ENCODE data around the gene CXCL12. TPM values are rescaled to one million over a fixed set of nuclear protein-coding genes. Genes with fewer than 3 reads are reported as not detected.

CXCL12 gene
- total RNA-seq, 1 donor from 2014 or later, result not detected

DNA sequence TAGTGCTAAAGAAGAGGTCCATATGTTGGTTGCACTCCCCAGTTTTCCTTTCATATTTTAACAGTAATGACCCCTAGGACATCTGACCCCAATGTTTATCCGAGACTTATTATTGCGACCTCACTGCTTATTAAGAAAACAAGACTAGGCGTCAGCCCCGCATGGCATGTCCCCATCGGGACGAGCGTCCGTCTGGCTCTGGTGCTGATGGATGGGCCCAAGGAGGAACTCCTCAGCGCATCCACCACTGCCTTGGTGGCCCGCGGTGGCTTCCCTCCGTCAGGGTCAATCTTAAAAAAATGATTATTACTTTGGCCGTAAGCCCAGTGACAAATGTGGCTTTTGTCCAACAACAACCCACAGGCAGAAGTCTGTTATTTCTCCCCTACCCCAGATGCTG, 40.1 kb upstream of the CXCL12 start:
- no peak for DNase-seq

DNA sequence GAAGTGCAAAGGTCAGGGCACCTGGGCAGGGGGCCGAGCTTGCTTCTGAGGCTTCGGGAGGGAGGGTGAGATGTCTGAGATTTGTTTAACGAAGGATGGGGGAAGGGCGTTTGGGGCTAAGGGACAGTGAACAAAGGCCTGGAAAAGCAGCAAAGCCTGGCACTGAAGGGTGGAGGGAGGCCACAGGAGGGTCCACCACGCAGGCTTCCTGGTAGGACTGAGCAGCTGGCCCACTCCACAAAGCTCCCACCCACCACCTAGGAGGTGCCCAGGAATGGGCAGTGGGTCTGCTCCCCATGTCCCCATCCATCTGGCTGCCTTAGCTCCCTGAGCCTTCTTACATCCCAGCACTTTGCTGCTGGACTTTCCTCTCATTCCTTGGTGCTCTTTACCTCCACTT, 39.4 kb upstream of the CXCL12 start:
- CTCF ChIA-PET, result no interaction called here
- Mint-ChIP-seq H3K4me1 (no peaks in the 10 kb centered on the region), H3K27me3 (no peaks in the 10 kb centered on the region), H3K36me3 (ENCODE audit: low read depth) (no peaks in the 10 kb centered on the region), H3K27ac (no peak overlapping the region), H3K9me3 (peaks cover 10% of the 10 kb centered on the region), H3K4me3 (no peak overlapping the region)
- TF ChIP-seq, protein P1, sequence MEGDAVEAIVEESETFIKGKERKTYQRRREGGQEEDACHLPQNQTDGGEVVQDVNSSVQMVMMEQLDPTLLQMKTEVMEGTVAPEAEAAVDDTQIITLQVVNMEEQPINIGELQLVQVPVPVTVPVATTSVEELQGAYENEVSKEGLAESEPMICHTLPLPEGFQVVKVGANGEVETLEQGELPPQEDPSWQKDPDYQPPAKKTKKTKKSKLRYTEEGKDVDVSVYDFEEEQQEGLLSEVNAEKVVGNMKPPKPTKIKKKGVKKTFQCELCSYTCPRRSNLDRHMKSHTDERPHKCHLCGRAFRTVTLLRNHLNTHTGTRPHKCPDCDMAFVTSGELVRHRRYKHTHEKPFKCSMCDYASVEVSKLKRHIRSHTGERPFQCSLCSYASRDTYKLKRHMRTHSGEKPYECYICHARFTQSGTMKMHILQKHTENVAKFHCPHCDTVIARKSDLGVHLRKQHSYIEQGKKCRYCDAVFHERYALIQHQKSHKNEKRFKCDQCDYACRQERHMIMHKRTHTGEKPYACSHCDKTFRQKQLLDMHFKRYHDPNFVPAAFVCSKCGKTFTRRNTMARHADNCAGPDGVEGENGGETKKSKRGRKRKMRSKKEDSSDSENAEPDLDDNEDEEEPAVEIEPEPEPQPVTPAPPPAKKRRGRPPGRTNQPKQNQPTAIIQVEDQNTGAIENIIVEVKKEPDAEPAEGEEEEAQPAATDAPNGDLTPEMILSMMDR (IDR thresholded peaks at IDR 0.05), result no peak
- DNase-seq (no peak), ATAC-seq (ENCODE audit: low read depth) (no peak)
- intact Hi-C loops (cut with micrococcal nuclease), result no loop called here
- POLR2A ChIA-PET, result no interaction called here

More for the DNA sequence above, 40.1 kb upstream of the CXCL12 start:
- Mint-ChIP-seq H3K36me3 (ENCODE audit: low read depth) (no peaks in the 10 kb centered on the region), H3K27ac (no peak overlapping the region), H3K4me1 (no peaks in the 10 kb centered on the region), H3K27me3 (no peaks in the 10 kb centered on the region), H3K4me3 (no peak overlapping the region), H3K9me3 (peaks cover 11% of the 10 kb centered on the region)
- TF ChIP-seq, protein P1 (IDR thresholded peaks at IDR 0.05), result no peak
- ChIA-PET CTCF (no interaction called here), POLR2A (no interaction called here)
- ATAC-seq (ENCODE audit: low read depth), result no peak
- intact Hi-C loops (cut with micrococcal nuclease), result no loop called here

DNA sequence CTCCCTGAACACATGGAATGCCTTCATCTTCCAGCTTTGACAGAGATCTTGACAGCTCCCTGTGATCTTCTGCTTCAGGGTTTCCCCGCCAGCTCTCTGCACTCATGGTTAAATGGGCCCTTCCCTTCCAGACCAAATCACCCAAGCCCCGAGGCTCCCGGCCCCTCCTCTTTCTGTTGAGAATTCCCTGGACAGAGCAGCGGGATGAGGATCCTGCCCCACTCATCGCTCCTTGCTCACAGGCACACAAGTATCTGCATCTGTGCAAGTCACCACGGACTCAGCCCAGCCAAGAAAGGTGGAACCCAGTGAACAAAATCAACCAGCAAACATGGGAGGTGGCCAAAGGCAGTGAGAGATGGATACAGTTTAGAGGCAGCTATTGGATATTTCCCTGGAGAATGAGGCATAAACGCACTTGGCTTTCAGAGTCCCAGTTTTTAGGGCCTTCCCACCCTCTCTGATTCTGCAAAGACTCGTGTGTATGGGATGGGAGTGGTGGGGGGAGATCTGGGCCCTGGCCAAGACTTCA, 37.7 kb upstream of the CXCL12 start:
- Mint-ChIP-seq H3K36me3 (ENCODE audit: low read depth) (no peaks in the 10 kb centered on the region), H3K4me1 (no peaks in the 10 kb centered on the region)
- CTCF ChIA-PET, result no interaction called here

DNA sequence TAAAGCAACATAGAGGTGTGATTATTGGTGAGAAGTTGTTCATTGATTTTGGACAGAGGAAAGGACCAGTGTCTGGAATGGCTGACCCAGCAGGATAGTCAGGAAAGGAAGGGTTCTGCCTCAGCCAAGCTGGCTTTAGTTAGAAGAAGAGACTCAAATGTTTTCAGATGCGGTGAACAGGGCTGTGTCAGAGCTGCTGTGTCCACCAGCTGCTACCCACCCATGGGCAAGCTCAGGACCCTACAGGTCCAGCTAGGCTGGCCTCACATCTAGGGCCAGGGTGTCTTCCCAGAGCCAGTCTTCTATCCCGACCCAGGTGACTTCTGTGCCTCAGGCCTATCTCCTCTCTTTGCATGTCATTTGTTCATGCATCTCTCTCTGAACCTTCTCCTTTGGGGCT, 37.3 kb upstream of the CXCL12 start:
- DNase-seq (no peak), ATAC-seq (ENCODE audit: low read depth) (no peak)
- no peak overlapping the region for H3K27ac Mint-ChIP-seq
- no peaks in the 10 kb centered on the region for H3K4me1 Mint-ChIP-seq
- intact Hi-C loops (cut with micrococcal nuclease), result no loop called here
- CTCF ChIA-PET, result no interaction called here
- no peaks in the 10 kb centered on the region for H3K27me3 Mint-ChIP-seq
- H3K4me3 Mint-ChIP-seq, result no peak overlapping the region
- no peaks in the 10 kb centered on the region for H3K36me3 Mint-ChIP-seq (ENCODE audit: low read depth)
- H3K9me3 Mint-ChIP-seq, result peaks cover 7% of the 10 kb centered on the region
- POLR2A ChIA-PET, result no interaction called here
- TF ChIP-seq, protein P1 (IDR thresholded peaks at IDR 0.05), result no peak

More for the DNA sequence above, 37.7 kb upstream of the CXCL12 start:
- ATAC-seq (ENCODE audit: low read depth), result no peak
- intact Hi-C loops (cut with micrococcal nuclease), result no loop called here
- Mint-ChIP-seq H3K4me3 (no peak overlapping the region), H3K27me3 (no peaks in the 10 kb centered on the region), H3K9me3 (peaks cover 4% of the 10 kb centered on the region), H3K27ac (no peak overlapping the region)
- TF ChIP-seq, protein P1 (IDR thresholded peaks at IDR 0.05), result no peak
- DNase-seq, result no peak
- POLR2A ChIA-PET, result no interaction called here

DNA sequence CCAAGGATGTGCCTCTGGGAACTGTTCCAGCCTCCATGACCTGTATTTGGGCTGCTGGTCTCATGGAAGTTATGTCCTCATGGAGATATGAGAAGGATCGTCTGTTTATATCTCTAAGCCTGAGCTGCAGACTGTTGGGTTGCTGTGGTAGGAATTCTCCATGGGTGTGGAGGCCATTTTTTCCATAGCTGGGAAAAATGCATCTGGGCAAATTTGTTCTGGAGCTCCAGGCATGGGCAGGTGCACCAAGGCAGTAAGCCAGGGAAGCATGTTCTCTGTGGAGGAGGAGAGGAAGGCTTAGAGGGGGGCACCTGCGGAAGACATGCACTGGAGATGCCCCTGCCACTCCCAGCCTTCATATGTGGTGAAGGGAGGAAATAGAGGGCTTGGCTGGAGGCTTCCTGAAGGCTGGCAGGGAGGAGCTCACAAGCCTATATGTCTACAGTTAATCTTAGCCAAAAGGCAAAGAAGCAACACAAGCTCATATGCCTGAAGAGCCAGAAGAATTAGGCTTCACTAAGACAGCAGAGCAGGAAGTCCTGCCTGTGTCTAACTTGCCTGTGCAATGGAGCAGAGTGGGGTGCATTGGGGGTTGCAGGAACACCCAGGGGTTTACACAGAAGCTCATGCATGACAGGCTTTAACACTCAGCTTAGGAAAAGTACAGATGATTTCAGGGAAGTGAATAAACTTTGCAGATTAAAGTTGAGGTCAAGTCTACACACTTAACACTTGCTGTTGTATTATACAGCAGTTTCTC, 35.1 kb upstream of the CXCL12 start:
- peaks cover 7% of the 10 kb centered on the region for H3K9me3 Mint-ChIP-seq
- TF ChIP-seq, protein P1 (IDR thresholded peaks at IDR 0.05), result no peak

More for the DNA sequence above, 35.1 kb upstream of the CXCL12 start:
- H3K4me3 Mint-ChIP-seq, result no peak overlapping the region
- H3K4me1 Mint-ChIP-seq, result no peaks in the 10 kb centered on the region
- DNase-seq, result no peak
- no peaks in the 10 kb centered on the region for H3K27me3 Mint-ChIP-seq
- no peaks in the 10 kb centered on the region for H3K36me3 Mint-ChIP-seq (ENCODE audit: low read depth)
- ChIA-PET POLR2A (no interaction called here), CTCF (no interaction called here)
- ATAC-seq (ENCODE audit: low read depth), result no peak
- intact Hi-C loops (cut with micrococcal nuclease), result no loop called here
- H3K27ac Mint-ChIP-seq, result no peak overlapping the region
